MG63 (cell line): ENCODE results near the gene NAV2. TPM values are rescaled to one million over a fixed set of nuclear protein-coding genes. Genes with fewer than 3 reads are reported as not detected.
"Not testable (repeated sequence)": the region's sequence is repeated elsewhere in the genome, so short reads cannot be mapped to it uniquely, and the experiment has no call there.

ENCODE experiments used
- DNase-seq: peaks from one replicate; pipeline ENCODE4 v3.0.0-alpha.2; 2020
- H3K27me3 ChIP-seq: fragments of 250-450 bp; sonication (Bioruptor Pico); 2 replicates; pipeline ENCODE4 v1.5.1; 2020; ENCODE audit warnings: mild to moderate bottlenecking, moderate library complexity
- H3K36me3 ChIP-seq: fragments of 250-450 bp; sonication (Bioruptor Pico); 2 replicates; pipeline ENCODE4 v1.5.1; 2020; ENCODE audit warnings: mild to moderate bottlenecking, moderate library complexity
- H3K4me3 ChIP-seq: fragments of 250-450 bp; sonication (Bioruptor Pico); 2 replicates; pipeline ENCODE4 v1.5.1; 2020; ENCODE audit warnings: mild to moderate bottlenecking, moderate library complexity
- H3K9me3 ChIP-seq: fragments of 250-450 bp; sonication (Bioruptor Pico); 2 replicates; pipeline ENCODE4 v1.5.1; 2020; ENCODE audit warnings: mild to moderate bottlenecking, moderate library complexity
- total RNA-seq: library from RNA; depleted of rRNA; stranded (reverse); fragments of >200 nt; shearing (Covaris generic); gene quantifications from 2 replicates; pipeline ENCODE4 v1.2.3, GENCODE V29; 2014; ENCODE audit warnings: low replicate concordance

Gene NAV2
- total RNA-seq, 1 experiment from 2014 or later: 3.7 TPM

- Histone ChIP-seq H3K9me3 (no peaks in the 10 kb centered on the region), H3K27me3 (no peaks in the 10 kb centered on the region), H3K36me3 (peaks cover 4% of the 10 kb centered on the region), H3K4me3 (no peak overlapping the region)
- peak; percentile 41 for DNase-seq
Measured at GRCh38 chr11:20127671-20128527, 415.3 kb downstream of the NAV2 start.

- H3K27me3 ChIP-seq, H3K4me3 ChIP-seq, H3K36me3 ChIP-seq, DNase-seq, H3K9me3 ChIP-seq: not testable (repeated sequence)
Measured at GRCh38 chr11:20128528-20128825, 415.8 kb downstream of the NAV2 start.

GRCh38 chr11:20129665-20130064, 417.0 kb downstream of the NAV2 start:
- H3K4me3 ChIP-seq: no peak overlapping the region

GRCh38 chr11:20131788-20132666, 419.4 kb downstream of the NAV2 start:
- H3K36me3 ChIP-seq: peaks cover 4% of the 10 kb centered on the region
- H3K4me3 ChIP-seq: no peak overlapping the region
- DNase-seq: no peak
- H3K9me3 ChIP-seq: no peaks in the 10 kb centered on the region
- no peaks in the 10 kb centered on the region for H3K27me3 ChIP-seq

More at GRCh38 chr11:20129665-20130064, 417.0 kb downstream of the NAV2 start:
- Histone ChIP-seq H3K36me3 (peaks cover 4% of the 10 kb centered on the region), H3K27me3 (no peaks in the 10 kb centered on the region), H3K9me3 (no peaks in the 10 kb centered on the region)
- no peak for DNase-seq

GRCh38 chr11:20132667-20133039, 420.0 kb downstream of the NAV2 start:
- Histone ChIP-seq H3K27me3 (no peaks in the 10 kb centered on the region), H3K36me3 (peaks cover 4% of the 10 kb centered on the region), H3K4me3 (no peak overlapping the region), H3K9me3 (no peaks in the 10 kb centered on the region)
- no peak for DNase-seq

- no peak for DNase-seq
- peaks cover 2% of the 10 kb centered on the region; the same call in 1 of the 2 replicates for H3K36me3 ChIP-seq
- H3K4me3 ChIP-seq: no peak overlapping the region
Measured at GRCh38 chr11:20134991-20135736, 422.5 kb downstream of the NAV2 start.

GRCh38 chr11:20137637-20138036, 425.0 kb downstream of the NAV2 start:
- DNase-seq: no peak
- Histone ChIP-seq H3K36me3 (no peaks in the 10 kb centered on the region), H3K9me3 (no peaks in the 10 kb centered on the region), H3K4me3 (no peak overlapping the region), H3K27me3 (no peaks in the 10 kb centered on the region)

More at GRCh38 chr11:20134991-20135736, 422.5 kb downstream of the NAV2 start:
- no peaks in the 10 kb centered on the region for H3K27me3 ChIP-seq
- H3K9me3 ChIP-seq: no peaks in the 10 kb centered on the region

GRCh38 chr11:20138707-20139106, 426.1 kb downstream of the NAV2 start:
- DNase-seq: no peak
- Histone ChIP-seq H3K4me3 (no peak overlapping the region), H3K36me3 (no peaks in the 10 kb centered on the region), H3K9me3 (no peaks in the 10 kb centered on the region), H3K27me3 (no peaks in the 10 kb centered on the region)

- H3K4me3 ChIP-seq: no peak overlapping the region
- peaks cover 38% of the 10 kb centered on the region for H3K27me3 ChIP-seq
- no peaks in the 10 kb centered on the region for H3K36me3 ChIP-seq
- no peak for DNase-seq
- no peaks in the 10 kb centered on the region for H3K9me3 ChIP-seq
Measured at GRCh38 chr11:20154381-20154780, 441.7 kb downstream of the NAV2 start.

- DNase-seq: no peak
- H3K9me3 ChIP-seq: no peaks in the 10 kb centered on the region
- H3K4me3 ChIP-seq: no peak overlapping the region
- H3K27me3 ChIP-seq: peaks cover 48% of the 10 kb centered on the region
- H3K36me3 ChIP-seq: no peaks in the 10 kb centered on the region
Measured at GRCh38 chr11:20155683-20156279, 443.1 kb downstream of the NAV2 start.

- no peak overlapping the region for H3K4me3 ChIP-seq
Measured at GRCh38 chr11:20156280-20156875, 443.7 kb downstream of the NAV2 start.

GRCh38 chr11:20156876-20157613, 444.4 kb downstream of the NAV2 start:
- DNase-seq: no peak
- Histone ChIP-seq H3K36me3 (no peaks in the 10 kb centered on the region), H3K27me3 (peaks cover 61% of the 10 kb centered on the region), H3K4me3 (no peak overlapping the region), H3K9me3 (no peaks in the 10 kb centered on the region)

More at GRCh38 chr11:20156280-20156875, 443.7 kb downstream of the NAV2 start:
- DNase-seq: no peak
- Histone ChIP-seq H3K27me3 (peaks cover 54% of the 10 kb centered on the region), H3K9me3 (no peaks in the 10 kb centered on the region), H3K36me3 (no peaks in the 10 kb centered on the region)

GRCh38 chr11:20157728-20158127, 445.1 kb downstream of the NAV2 start:
- Histone ChIP-seq H3K9me3 (no peaks in the 10 kb centered on the region), H3K4me3 (no peak overlapping the region), H3K27me3 (peaks cover 66% of the 10 kb centered on the region), H3K36me3 (no peaks in the 10 kb centered on the region)
- no peak for DNase-seq

- H3K27me3 ChIP-seq: peaks cover 74% of the 10 kb centered on the region
Measured at GRCh38 chr11:20158597-20159257, 446.1 kb downstream of the NAV2 start.

More at GRCh38 chr11:20158597-20159257, 446.1 kb downstream of the NAV2 start:
- Histone ChIP-seq H3K36me3 (no peaks in the 10 kb centered on the region), H3K9me3 (no peaks in the 10 kb centered on the region), H3K4me3 (no peak overlapping the region)
- peak; percentile 40 for DNase-seq
